H1 (cell line): ENCODE data around the gene KIAA0319L. TPM values are rescaled to one million over a fixed set of nuclear protein-coding genes. Genes with fewer than 3 reads are reported as not detected.
"Not testable (repeated sequence)": the region's sequence is repeated elsewhere in the genome, so short reads cannot be mapped to it uniquely, and the experiment has no call there.

ENCODE experiments used
- CTCF ChIA-PET: fragments of 300-600 bp; sonication (Branson Sonifier 250); formaldehyde crosslinking; loops from one replicate; lab custom pipeline; 2021; ENCODE audit not compliant: partially characterized antibody; lab: Charles Lee
- POLR2A ChIA-PET: fragments of 300-600 bp; sonication (Branson Sonifier 250); formaldehyde crosslinking; loops from one replicate; lab custom pipeline; 2021; ENCODE audit warnings: inconsistent platforms; ENCODE audit not compliant: partially characterized antibody; lab: Charles Lee
- DNase-seq, 2 experiments: peaks; one replicate each; pipeline versions ENCODE4 v3.0.0 to v3.0.0-alpha.2; 2010 to 2022; ENCODE audit warnings: low spot score in 2 of 2, low read depth in 1 of 2, mixed read lengths in 1 of 2
- FAIRE-seq: peaks from 2 replicates; lab custom pipeline; 2011; peaks lifted over from hg19 to GRCh38; lab: Jason Lieb, UNC
- H2AFZ ChIP-seq: 2 replicates; pipeline ENCODE4 v1.8.1; 2012; ENCODE audit warnings: low read length, inconsistent platforms
- H2AK5ac ChIP-seq: 2 replicates; pipeline ENCODE4 v1.6.1; 2013; ENCODE audit warnings: low read depth, low read length
- H2BK120ac ChIP-seq: replicated peaks from 2 replicates; pipeline ENCODE3; 2013; ENCODE audit warnings: low read depth, low read length, inconsistent platforms
- H2BK12ac ChIP-seq: 2 replicates; pipeline ENCODE4 v1.6.1; 2013; ENCODE audit warnings: low read depth, low read length
- H2BK15ac ChIP-seq: 2 replicates; pipeline ENCODE4 v1.6.1; 2013; ENCODE audit warnings: low read length
- H2BK20ac ChIP-seq: 2 replicates; pipeline ENCODE4 v1.6.1; 2013; ENCODE audit warnings: low read length
- H2BK5ac ChIP-seq: 2 replicates; pipeline ENCODE4 v1.6.1; 2013; ENCODE audit warnings: low read depth, low read length
- H3K14ac ChIP-seq: 2 replicates; pipeline ENCODE4 v1.6.1; 2013; ENCODE audit warnings: inconsistent platforms; ENCODE audit not compliant: insufficient read length
- H3K18ac ChIP-seq: 2 replicates; pipeline ENCODE4 v1.6.1; 2013; ENCODE audit warnings: low read length; ENCODE audit errors: extremely low read depth
- H3K23ac ChIP-seq: 2 replicates; pipeline ENCODE4 v1.6.1; 2013; ENCODE audit warnings: inconsistent platforms; ENCODE audit not compliant: insufficient read length
- H3K23me2 ChIP-seq: 2 replicates; pipeline ENCODE4 v1.6.1; 2013; ENCODE audit warnings: low read depth, low read length
- H3K27ac ChIP-seq: 2 replicates; pipeline ENCODE4 v1.6.1; 2011; ENCODE audit warnings: low read depth, low read length, inconsistent platforms
- H3K27me3 ChIP-seq, 4 experiments: replicated peaks in 1 of 4; 1 replicate in 1 of 4; 2 replicates in 3 of 4; pipeline versions ENCODE4 v1.6.1 to v1.8.1; 2011 to 2013; ENCODE audit warnings: low read length in 3 of 4, mild to moderate bottlenecking in 3 of 4, inconsistent platforms in 2 of 4, mixed read lengths in 2 of 4, moderate library complexity in 1 of 4; ENCODE audit not compliant: control insufficient read depth in 3 of 4, insufficient read depth in 3 of 4; ENCODE audit errors: extremely low read depth in 1 of 4
- H3K36me3 ChIP-seq, 4 experiments: 2 replicates each; pipeline versions ENCODE4 v1.6.1 to v1.8.1; 2011 to 2013; ENCODE audit warnings: mild to moderate bottlenecking in 4 of 4, low read length in 3 of 4, moderate library complexity in 2 of 4, control low read depth in 1 of 4, inconsistent platforms in 1 of 4; ENCODE audit not compliant: insufficient read depth in 4 of 4, control insufficient read depth in 2 of 4
- H3K4ac ChIP-seq: replicated peaks from 2 replicates; pipeline ENCODE3; 2013; ENCODE audit warnings: low read length, low read depth, mixed read lengths, inconsistent platforms; ENCODE audit not compliant: insufficient read length
- H3K4me1 ChIP-seq, 4 experiments: replicated peaks in 1 of 4; 1 replicate in 1 of 4; 2 replicates in 3 of 4; pipeline versions ENCODE4 v1.6.1 to v1.8.1; 2011 to 2013; ENCODE audit warnings: low read length in 3 of 4, inconsistent platforms in 2 of 4, mixed read lengths in 1 of 4; ENCODE audit not compliant: insufficient read depth in 4 of 4, control insufficient read depth in 3 of 4
- H3K4me2 ChIP-seq, 2 experiments: 2 replicates each; pipeline versions ENCODE4 v1.6.1 to v1.8.1; 2011 to 2013; ENCODE audit warnings: low read depth in 2 of 2, low read length in 2 of 2, control low read depth in 1 of 2, inconsistent platforms in 1 of 2, mild to moderate bottlenecking in 1 of 2; ENCODE audit not compliant: insufficient read depth in 1 of 2
- H3K4me3 ChIP-seq, 4 experiments: fragments of 200-600, 300-600 bp in 1 of 4; sonication (generic), shearing (Covaris generic), sonication (Bioruptor Twin) in 1 of 4; 2 replicates each; pipeline versions ENCODE4 v1.5.1 to v1.8.1; 2011 to 2016; ENCODE audit warnings: low read length in 4 of 4, low read depth in 3 of 4, control low read depth in 2 of 4, inconsistent platforms in 2 of 4, mild to moderate bottlenecking in 2 of 4, mixed read lengths in 1 of 4, moderate library complexity in 1 of 4; ENCODE audit not compliant: insufficient read depth in 2 of 4; ENCODE audit errors: extremely low read depth in 1 of 4
- H3K56ac ChIP-seq: replicated peaks from 2 replicates; pipeline ENCODE3; 2013; ENCODE audit warnings: low read depth, mild to moderate bottlenecking, mixed read lengths, low read length, inconsistent platforms; ENCODE audit not compliant: insufficient read length
- H3K79me1 ChIP-seq: 2 replicates; pipeline ENCODE4 v1.6.1; 2013; ENCODE audit warnings: low read depth, low read length, control low read depth
- H3K79me2 ChIP-seq, 2 experiments: 2 replicates each; pipeline versions ENCODE4 v1.6.1 to v1.8.1; 2012 to 2013; ENCODE audit warnings: low read length in 2 of 2, mild to moderate bottlenecking in 2 of 2, inconsistent platforms in 1 of 2; ENCODE audit not compliant: insufficient read depth in 2 of 2, control insufficient read depth in 1 of 2
- H3K9ac ChIP-seq, 4 experiments: replicated peaks in 1 of 4; 1 replicate in 1 of 4; 2 replicates in 3 of 4; pipeline versions ENCODE4 v1.6.1 to v1.8.1; 2011 to 2013; ENCODE audit warnings: low read depth in 3 of 4, low read length in 3 of 4, control low read depth in 2 of 4, mild to moderate bottlenecking in 2 of 4, moderate library complexity in 2 of 4, inconsistent platforms in 1 of 4; ENCODE audit errors: extremely low read depth in 1 of 4
- H3K9me3 ChIP-seq, 2 experiments: 2 replicates each; pipeline versions ENCODE4 v1.6.1 to v1.8.1; 2012 to 2013; ENCODE audit warnings: mild to moderate bottlenecking in 2 of 2, moderate library complexity in 2 of 2, control low read depth in 1 of 2, inconsistent platforms in 1 of 2, low read depth in 1 of 2, low read length in 1 of 2, mixed read lengths in 1 of 2; ENCODE audit not compliant: insufficient read depth in 2 of 2
- H4K20me1 ChIP-seq, 2 experiments: replicated peaks in 1 of 2; 2 replicates each; pipeline versions ENCODE3 to v1.8.1; 2011 to 2013; ENCODE audit warnings: inconsistent platforms in 2 of 2, low read length in 2 of 2, mild to moderate bottlenecking in 1 of 2; ENCODE audit not compliant: insufficient read depth in 2 of 2, control insufficient read depth in 1 of 2
- H4K5ac ChIP-seq: 2 replicates; pipeline ENCODE4 v1.6.1; 2013; ENCODE audit warnings: low read length, low read depth, mixed read lengths, inconsistent platforms; ENCODE audit not compliant: insufficient read length
- H4K8ac ChIP-seq: 2 replicates; pipeline ENCODE4 v1.8.0; 2013; ENCODE audit warnings: mild to moderate bottlenecking, moderate library complexity, low read length, inconsistent platforms; ENCODE audit not compliant: insufficient read depth; ENCODE audit errors: extremely low read depth
- H4K91ac ChIP-seq: replicated peaks from 2 replicates; pipeline ENCODE3; 2013; ENCODE audit warnings: low read length, mixed read lengths, inconsistent platforms; ENCODE audit not compliant: insufficient read length
- GTF2F1 ChIP-seq: IDR thresholded peaks from 2 replicates; pipeline ENCODE4 v1.6.1; 2012; ENCODE audit warnings: low read depth, low read length, improper control_type of control experiment, borderline replicate concordance
- KDM1A ChIP-seq: fragments of 200-600, 300-600 bp; sonication (generic); IDR thresholded peaks from 2 replicates; pipeline ENCODE4 v1.7.1; 2016; ENCODE audit warnings: mild to moderate bottlenecking, low read length, borderline replicate concordance
- KDM5A ChIP-seq: fragments of 200-600 bp; IDR thresholded peaks from 2 replicates; pipeline ENCODE4 v1.7.1; 2012; ENCODE audit warnings: mild to moderate bottlenecking, low read length, inconsistent platforms, mixed read lengths
- RAD21 ChIP-seq, 2 experiments: IDR thresholded peaks in 1 of 2; conservative IDR thresholded peaks in 1 of 2; 2 replicates each; pipeline ENCODE4 v1.6.1; 2011; ENCODE audit warnings: low read depth in 2 of 2, low read length in 2 of 2, improper control_type of control experiment in 1 of 2, inconsistent platforms in 1 of 2, mild to moderate bottlenecking in 1 of 2, moderate library complexity in 1 of 2
- TAF7 ChIP-seq: optimal IDR thresholded peaks from 2 replicates; pipeline ENCODE3; 2011; ENCODE audit warnings: low read depth, mild to moderate bottlenecking, inconsistent platforms, low read length, moderate library complexity, borderline replicate concordance
- whole genome bisulfite sequencing, 2 experiments: shearing (Covaris generic) in 1 of 2; methylation state at CpG; one replicate each; pipeline versions ENCODE4 v1.1.6 to v1.1.7; 2013 to 2015; ENCODE audit warnings: low lambda C conversion rate in 2 of 2, mixed read lengths in 2 of 2, inconsistent platforms in 1 of 2, low coverage in 1 of 2, missing lambda C conversion rate in 1 of 2; ENCODE audit not compliant: insufficient replicate concordance in 2 of 2, insufficient coverage in 1 of 2, insufficient read length in 1 of 2; ENCODE audit errors: extremely low coverage in 1 of 2, missing lambda C conversion rate in 1 of 2; 5-methylcytosine and 5-hydroxymethylcytosine counted together
- polyA plus RNA-seq, 7 experiments: library from polyadenylated mRNA; depleted of rRNA in 3 of 7; stranded (reverse) in 5 of 7; unstranded in 2 of 7; fragments of >200 nt in 5 of 7; fragments of 200-250 nt in 2 of 7; gene quantifications; 1 replicate in 5 of 7; 2 replicates in 1 of 7; 4 replicates in 1 of 7; pipeline versions ENCODE4 v1.2.1 to v1.2.3, GENCODE V29; 2011 to 2013; ENCODE audit warnings: missing spikeins in 2 of 7, mixed read lengths in 2 of 7
- total RNA-seq: library from RNA; stranded (reverse); fragmentation: NEBNext Ultra II Directional; extraction: Animal tissue kit (Norgen Biotek cat#: 25700); gene quantifications from 2 replicates; pipeline ENCODE4 v1.2.1, GENCODE V29; 2021
- TF ChIP-seq, protein P1 (sequence below): IDR thresholded peaks from 2 replicates; pipeline ENCODE4 v1.6.1; 2012; ENCODE audit warnings: inconsistent platforms

Gene KIAA0319L
- total and polyA plus RNA-seq, 2 of the 8 experiments (the other 6 are each of a cell fraction or from before 2014, with no cell fraction given) = 40.1 to 55.7 TPM

DNA sequence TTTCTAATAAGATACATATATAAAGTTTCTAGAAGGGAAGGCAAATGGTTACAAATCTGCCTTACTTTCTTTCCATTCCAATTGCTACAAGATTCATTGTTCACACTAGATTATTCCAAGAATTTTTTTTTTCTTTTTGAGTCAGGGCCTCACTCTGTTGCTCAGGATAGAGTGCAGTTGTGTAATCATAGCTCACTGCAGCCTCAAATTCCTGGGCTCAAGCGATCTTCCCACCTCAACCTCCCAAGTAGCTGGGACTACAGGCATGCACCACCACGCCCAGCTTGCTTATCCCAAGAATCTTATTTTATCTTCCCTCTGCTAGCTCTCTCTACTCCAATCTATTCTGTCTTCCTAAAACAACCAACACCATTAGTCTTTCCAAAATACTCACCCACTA, 81.8 kb downstream of the KIAA0319L start (continued):
- no peak for TF ChIP-seq RAD21 (IDR thresholded peaks at IDR 0.05 in 1 of 2, conservative IDR thresholded peaks at IDR 0.05 in 1 of 2; ENCODE audit: low read depth in 2 of 2, low read length in 2 of 2)
- TF ChIP-seq, protein P1, sequence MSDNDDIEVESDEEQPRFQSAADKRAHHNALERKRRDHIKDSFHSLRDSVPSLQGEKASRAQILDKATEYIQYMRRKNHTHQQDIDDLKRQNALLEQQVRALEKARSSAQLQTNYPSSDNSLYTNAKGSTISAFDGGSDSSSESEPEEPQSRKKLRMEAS = no peak
- TF ChIP-seq KDM5A = no peak
- no peak for TF ChIP-seq TAF7
- no peak for TF ChIP-seq GTF2F1
- no peak for TF ChIP-seq KDM1A

DNA sequence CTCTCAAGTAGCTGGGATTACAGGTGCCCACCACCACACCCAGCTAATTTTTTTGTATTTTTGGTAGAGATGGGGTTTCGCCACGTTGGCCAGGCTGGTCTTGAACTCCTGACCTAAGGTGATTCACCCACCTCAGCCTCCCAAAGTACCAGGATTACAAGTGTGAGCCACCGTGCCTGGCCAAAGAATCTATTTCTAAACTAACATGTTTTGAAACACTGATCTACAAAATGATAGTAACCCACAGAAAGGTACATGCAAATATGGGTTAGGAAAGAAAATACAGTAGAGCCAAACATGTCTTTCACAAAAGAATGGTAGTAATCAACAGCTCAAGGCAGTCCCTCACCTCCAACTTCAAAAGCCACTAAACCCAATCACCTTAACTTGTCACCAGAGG, 84.0 kb downstream of the KIAA0319L start:
- H4K20me1 ChIP-seq, H3K9me3 ChIP-seq, FAIRE-seq, H3K79me2 ChIP-seq, H3K4ac ChIP-seq, H3K4me2 ChIP-seq, H2AK5ac ChIP-seq, H3K4me3 ChIP-seq, H3K4me1 ChIP-seq, H3K18ac ChIP-seq, H3K23me2 ChIP-seq, H2BK20ac ChIP-seq, H2BK5ac ChIP-seq, H3K23ac ChIP-seq, H2BK120ac ChIP-seq, DNase-seq, H3K79me1 ChIP-seq, H3K14ac ChIP-seq, H2AFZ ChIP-seq, POLR2A ChIA-PET, H3K27me3 ChIP-seq, H2BK12ac ChIP-seq, H4K5ac ChIP-seq, H4K8ac ChIP-seq, H2BK15ac ChIP-seq, H3K56ac ChIP-seq, H3K9ac ChIP-seq, H4K91ac ChIP-seq, H3K27ac ChIP-seq: not testable (repeated sequence)
- 98% methylated on average over 3 of the region's 3 CpGs; no CpG with 5 or more reads in 1 of the 2 experiments for WGBS, 2 experiments
- CTCF ChIA-PET = interaction anchor here (0.8 to 2.3 kb wide), 3 partner anchors 22 to 59 kb away, joined by 3 to 10 read pairs (median 4); no protein-coding TSS in a partner anchor
- H3K36me3 ChIP-seq = peaks cover 3 to 34% (median 11%) of the 10 kb centered on the region in 4 experiments; a peak in 4 of 8 replicates
